Measurements from ENCODE around the gene ARVCF.

The ARVCF gene

GRCh38 chr22:19951346-19951745, 65.3 kb downstream of the ARVCF start:
- no peaks in the 10 kb centered on the region for H3K27me3 ChIP-seq (replicated peaks; ENCODE audit: control insufficient read depth, insufficient read depth, low read length)
- no peak for DNase-seq (ENCODE audit: extremely low read depth, insufficient read length)
- TF ChIP-seq CTCF (IDR thresholded peaks at IDR 0.05; ENCODE audit: insufficient read depth, low read length, poor library complexity, severe bottlenecking), result no peak
- H3K4me3 ChIP-seq (replicated peaks; ENCODE audit: low read depth, low read length), result no peak overlapping the region
- peaks cover 7% of the 10 kb centered on the region for H3K36me3 ChIP-seq (ENCODE audit: control insufficient read depth, insufficient read depth, low read length)

- no peak for DNase-seq (ENCODE audit: extremely low read depth, insufficient read length)
- Histone ChIP-seq H3K27me3 (replicated peaks; ENCODE audit: control insufficient read depth, insufficient read depth, low read length) (no peaks in the 10 kb centered on the region), H3K4me3 (replicated peaks; ENCODE audit: low read depth, low read length) (no peak overlapping the region), H3K36me3 (ENCODE audit: control insufficient read depth, insufficient read depth, low read length) (peaks cover 7% of the 10 kb centered on the region)
- TF ChIP-seq CTCF (IDR thresholded peaks at IDR 0.05; ENCODE audit: insufficient read depth, low read length, poor library complexity, severe bottlenecking), result no peak
Measured at GRCh38 chr22:19948057-19948760, 68.4 kb downstream of the ARVCF start.

GRCh38 chr22:19943082-19944026, 73.3 kb downstream of the ARVCF start:
- H3K36me3 ChIP-seq (ENCODE audit: control insufficient read depth, insufficient read depth, low read length), result no peaks in the 10 kb centered on the region
- no peak for DNase-seq (ENCODE audit: extremely low read depth, insufficient read length)
- peak; percentile 8 for TF ChIP-seq CTCF (IDR thresholded peaks at IDR 0.05; ENCODE audit: insufficient read depth, low read length, poor library complexity, severe bottlenecking)
- no peaks in the 10 kb centered on the region for H3K27me3 ChIP-seq (replicated peaks; ENCODE audit: control insufficient read depth, insufficient read depth, low read length)
- peak overlapping the region; percentile 99 for H3K4me3 ChIP-seq (replicated peaks; ENCODE audit: low read depth, low read length)

GRCh38 chr22:19942157-19943081, 74.2 kb downstream of the ARVCF start:
- no peaks in the 10 kb centered on the region for H3K27me3 ChIP-seq (replicated peaks; ENCODE audit: control insufficient read depth, insufficient read depth, low read length)
- no peak for TF ChIP-seq CTCF (IDR thresholded peaks at IDR 0.05; ENCODE audit: insufficient read depth, low read length, poor library complexity, severe bottlenecking)
- H3K4me3 ChIP-seq (replicated peaks; ENCODE audit: low read depth, low read length), result peak overlapping the region; percentile 99
- no peak for DNase-seq (ENCODE audit: extremely low read depth, insufficient read length)
- no peaks in the 10 kb centered on the region for H3K36me3 ChIP-seq (ENCODE audit: control insufficient read depth, insufficient read depth, low read length)

- peak; percentile 83 for DNase-seq (ENCODE audit: extremely low read depth, insufficient read length)
- peak within 1 kb of the TSS; percentile 99 for H3K4me3 ChIP-seq (replicated peaks; ENCODE audit: low read depth, low read length)
- no peaks in the 10 kb centered on the region for H3K36me3 ChIP-seq (ENCODE audit: control insufficient read depth, insufficient read depth, low read length)
- TF ChIP-seq CTCF (IDR thresholded peaks at IDR 0.05; ENCODE audit: insufficient read depth, low read length, poor library complexity, severe bottlenecking), result no peak
- H3K27me3 ChIP-seq (replicated peaks; ENCODE audit: control insufficient read depth, insufficient read depth, low read length), result no peaks in the 10 kb centered on the region
Measured at GRCh38 chr22:19941365-19942082, 75.1 kb downstream of the ARVCF start, which contains the start of the genes COMT and TXNRD2. Gene COMT (plus strand): TSS chr22:19941772. CDS start chr22:19962527, 20,755 bp downstream. Gene TXNRD2 (minus strand): TSS chr22:19941818. CDS start chr22:19941803, 15 bp downstream.

Data from GM06990 (cell line).